ENCODE measurements around the gene ST6GALNAC3.
"Not testable (repeated sequence)": the region's sequence is repeated elsewhere in the genome, so short reads cannot be mapped to it uniquely, and the experiment has no call there.

Gene ST6GALNAC3

DNA sequence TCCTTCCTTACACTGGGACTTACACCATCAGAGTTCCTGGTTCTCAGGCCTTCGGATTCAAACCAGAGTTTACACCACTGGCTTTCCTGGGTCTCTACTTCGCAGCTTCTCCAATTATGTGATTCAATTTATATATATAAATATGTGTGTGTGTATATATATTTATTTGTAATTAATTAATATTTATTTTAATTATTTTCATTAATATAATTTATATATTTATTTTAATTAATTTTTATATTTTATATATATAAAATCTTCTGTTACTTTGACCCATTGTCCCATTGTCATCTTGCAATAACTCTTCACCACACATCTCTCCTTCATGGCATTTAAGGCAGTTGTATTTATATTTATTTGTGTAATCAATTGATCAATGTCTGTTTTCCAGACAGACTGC, 28.4 kb upstream of the ST6GALNAC3 start:
- Histone ChIP-seq H3K9ac (no peak overlapping the region), H3K4me1 (ENCODE audit: low read depth, poor library complexity, severe bottlenecking) (no peaks in the 10 kb centered on the region), H3K27me3 (ENCODE audit: insufficient read depth, low read depth) (no peaks in the 10 kb centered on the region), H3K27ac (no peak overlapping the region), H3K36me3 (ENCODE audit: insufficient read depth) (no peaks in the 10 kb centered on the region), H3K4me2 (no peak overlapping the region), H4K20me1 (ENCODE audit: insufficient read depth) (no peaks in the 10 kb centered on the region), H2AFZ (ENCODE audit: low read depth) (no peak overlapping the region), H3K4me3 (IDR thresholded peaks at IDR 0.05; ENCODE audit: insufficient read depth, low read depth, low read length) (no peak overlapping the region), H3K79me2 (ENCODE audit: insufficient read depth, low read depth) (no peaks in the 10 kb centered on the region)
- TF ChIP-seq, protein P1, sequence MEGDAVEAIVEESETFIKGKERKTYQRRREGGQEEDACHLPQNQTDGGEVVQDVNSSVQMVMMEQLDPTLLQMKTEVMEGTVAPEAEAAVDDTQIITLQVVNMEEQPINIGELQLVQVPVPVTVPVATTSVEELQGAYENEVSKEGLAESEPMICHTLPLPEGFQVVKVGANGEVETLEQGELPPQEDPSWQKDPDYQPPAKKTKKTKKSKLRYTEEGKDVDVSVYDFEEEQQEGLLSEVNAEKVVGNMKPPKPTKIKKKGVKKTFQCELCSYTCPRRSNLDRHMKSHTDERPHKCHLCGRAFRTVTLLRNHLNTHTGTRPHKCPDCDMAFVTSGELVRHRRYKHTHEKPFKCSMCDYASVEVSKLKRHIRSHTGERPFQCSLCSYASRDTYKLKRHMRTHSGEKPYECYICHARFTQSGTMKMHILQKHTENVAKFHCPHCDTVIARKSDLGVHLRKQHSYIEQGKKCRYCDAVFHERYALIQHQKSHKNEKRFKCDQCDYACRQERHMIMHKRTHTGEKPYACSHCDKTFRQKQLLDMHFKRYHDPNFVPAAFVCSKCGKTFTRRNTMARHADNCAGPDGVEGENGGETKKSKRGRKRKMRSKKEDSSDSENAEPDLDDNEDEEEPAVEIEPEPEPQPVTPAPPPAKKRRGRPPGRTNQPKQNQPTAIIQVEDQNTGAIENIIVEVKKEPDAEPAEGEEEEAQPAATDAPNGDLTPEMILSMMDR (conservative IDR thresholded peaks at IDR 0.05; ENCODE audit: low read depth, low read length): no peak

DNA sequence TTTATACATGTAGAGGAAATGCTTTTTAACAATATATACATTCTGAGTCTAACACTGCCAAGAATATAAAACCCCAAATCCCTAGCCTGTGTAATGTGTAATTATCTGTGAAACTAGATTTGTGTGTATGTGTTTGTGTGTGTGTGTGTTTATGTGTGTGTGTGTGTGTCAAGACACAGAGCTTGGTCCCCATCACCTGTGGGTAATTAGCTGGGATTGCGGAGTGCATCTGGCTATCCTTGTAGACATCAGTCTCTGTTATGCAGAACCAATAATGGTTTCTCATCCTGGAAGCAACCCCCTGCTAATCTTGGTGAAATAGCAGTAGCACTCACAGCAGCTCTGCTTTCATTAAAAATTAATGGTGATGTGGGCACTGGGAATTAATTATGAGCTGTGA, 26.3 kb upstream of the ST6GALNAC3 start:
- H3K4me1 ChIP-seq (ENCODE audit: low read depth, poor library complexity, severe bottlenecking): no peaks in the 10 kb centered on the region
- H4K20me1 ChIP-seq (ENCODE audit: insufficient read depth): no peaks in the 10 kb centered on the region
- TF ChIP-seq, protein P1 (conservative IDR thresholded peaks at IDR 0.05; ENCODE audit: low read depth, low read length): no peak
- H2AFZ ChIP-seq (ENCODE audit: low read depth): no peak overlapping the region
- no peaks in the 10 kb centered on the region for H3K36me3 ChIP-seq (ENCODE audit: insufficient read depth)
- H3K27me3 ChIP-seq (ENCODE audit: insufficient read depth, low read depth): no peaks in the 10 kb centered on the region
- no peak overlapping the region for H3K27ac ChIP-seq
- no peaks in the 10 kb centered on the region for H3K79me2 ChIP-seq (ENCODE audit: insufficient read depth, low read depth)
- no peak overlapping the region for H3K9ac ChIP-seq
- H3K4me3 ChIP-seq (IDR thresholded peaks at IDR 0.05; ENCODE audit: insufficient read depth, low read depth, low read length): no peak overlapping the region
- H3K4me2 ChIP-seq: no peak overlapping the region

DNA sequence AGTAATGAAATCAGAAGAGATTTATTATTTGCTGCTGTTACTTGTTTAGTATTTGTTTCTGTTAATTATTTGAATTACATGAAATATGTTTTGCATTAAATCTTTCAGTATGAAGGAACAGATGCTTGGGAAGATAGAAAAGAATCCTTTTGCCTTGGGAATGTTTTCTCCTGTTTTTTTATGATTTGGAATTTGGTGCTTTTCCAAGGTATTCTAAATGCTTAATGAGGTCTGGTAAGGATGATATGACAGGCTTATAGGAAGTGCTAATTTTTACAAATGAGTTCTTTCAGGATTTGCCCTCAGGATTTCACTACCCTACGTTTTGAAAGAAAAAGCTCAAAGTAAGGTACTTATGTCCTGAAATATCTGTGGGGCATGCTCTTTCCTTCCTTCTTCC, 25.6 kb upstream of the ST6GALNAC3 start:
- TF ChIP-seq, protein P1 (conservative IDR thresholded peaks at IDR 0.05; ENCODE audit: low read depth, low read length): no peak
- no peaks in the 10 kb centered on the region for H3K79me2 ChIP-seq (ENCODE audit: insufficient read depth, low read depth)
- H2AFZ ChIP-seq (ENCODE audit: low read depth): no peak overlapping the region
- no peaks in the 10 kb centered on the region for H3K4me1 ChIP-seq (ENCODE audit: low read depth, poor library complexity, severe bottlenecking)
- H3K27me3 ChIP-seq (ENCODE audit: insufficient read depth, low read depth): no peaks in the 10 kb centered on the region
- no peak overlapping the region for H3K4me3 ChIP-seq (IDR thresholded peaks at IDR 0.05; ENCODE audit: insufficient read depth, low read depth, low read length)
- H3K36me3 ChIP-seq (ENCODE audit: insufficient read depth): no peaks in the 10 kb centered on the region
- no peak overlapping the region for H3K9ac ChIP-seq
- H3K27ac ChIP-seq: no peak overlapping the region
- no peaks in the 10 kb centered on the region for H4K20me1 ChIP-seq (ENCODE audit: insufficient read depth)
- no peak overlapping the region for H3K4me2 ChIP-seq

DNA sequence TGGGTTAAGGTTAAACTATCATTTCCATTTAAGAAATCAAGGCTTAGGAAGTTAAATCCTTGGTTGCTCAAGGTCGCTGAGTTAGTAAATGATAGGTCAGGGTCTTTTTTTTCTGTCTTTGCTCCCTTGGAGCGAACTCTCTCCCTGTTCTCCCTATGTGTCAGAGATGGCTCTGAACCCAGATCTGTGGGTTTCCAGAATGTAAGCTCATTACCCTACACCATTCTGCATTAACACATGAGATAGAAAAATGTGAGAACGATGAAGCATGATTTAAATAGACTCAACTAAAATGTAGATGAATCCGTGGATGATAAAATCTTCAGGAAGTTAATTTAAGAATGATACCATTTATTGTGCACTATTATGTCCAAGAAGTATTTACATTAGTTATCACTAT, 25.0 kb upstream of the ST6GALNAC3 start:
- Histone ChIP-seq H2AFZ (ENCODE audit: low read depth) (no peak overlapping the region), H3K27me3 (ENCODE audit: insufficient read depth, low read depth) (no peaks in the 10 kb centered on the region), H3K79me2 (ENCODE audit: insufficient read depth, low read depth) (no peaks in the 10 kb centered on the region), H3K4me1 (ENCODE audit: low read depth, poor library complexity, severe bottlenecking) (no peaks in the 10 kb centered on the region), H3K27ac (no peak overlapping the region), H3K9ac (no peak overlapping the region), H4K20me1 (ENCODE audit: insufficient read depth) (no peaks in the 10 kb centered on the region), H3K4me3 (IDR thresholded peaks at IDR 0.05; ENCODE audit: insufficient read depth, low read depth, low read length) (no peak overlapping the region), H3K4me2 (no peak overlapping the region), H3K36me3 (ENCODE audit: insufficient read depth) (no peaks in the 10 kb centered on the region)
- TF ChIP-seq, protein P1 (conservative IDR thresholded peaks at IDR 0.05; ENCODE audit: low read depth, low read length): no peak

DNA sequence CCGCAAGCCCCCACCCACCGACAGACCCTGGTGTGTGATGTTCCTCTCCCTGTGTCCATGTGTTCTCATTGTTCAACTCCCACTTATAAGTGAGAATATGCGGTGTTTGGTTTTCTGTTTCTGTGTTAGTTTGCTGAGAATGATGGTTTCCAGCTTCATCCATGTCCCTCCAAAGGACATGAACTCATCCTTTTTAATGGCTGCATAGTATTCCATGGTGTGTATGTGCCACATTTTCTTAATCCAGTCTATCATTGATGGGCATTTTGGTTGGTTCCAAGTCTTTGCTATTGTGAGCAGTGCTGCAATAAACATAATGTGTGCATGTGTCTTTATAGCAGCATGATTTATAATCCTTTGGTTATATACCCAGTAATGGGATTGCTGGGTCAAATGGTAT, 24.5 kb upstream of the ST6GALNAC3 start:
- H4K20me1 ChIP-seq (ENCODE audit: insufficient read depth); H3K79me2 ChIP-seq (ENCODE audit: insufficient read depth, low read depth); H3K27ac ChIP-seq; H3K4me1 ChIP-seq (ENCODE audit: low read depth, poor library complexity, severe bottlenecking); H3K9ac ChIP-seq; H2AFZ ChIP-seq (ENCODE audit: low read depth); H3K27me3 ChIP-seq (ENCODE audit: insufficient read depth, low read depth); H3K36me3 ChIP-seq (ENCODE audit: insufficient read depth); H3K4me3 ChIP-seq (IDR thresholded peaks at IDR 0.05; ENCODE audit: insufficient read depth, low read depth, low read length); H3K4me2 ChIP-seq: not testable (repeated sequence)

Data from KMS-11 (cell line).